CD14-positive monocyte (primary cell): ENCODE results near the gene VARS1. TPM values are rescaled to one million over a fixed set of nuclear protein-coding genes. Genes with fewer than 3 reads are reported as not detected.
A peak's percentile ranks its signal among the peaks of the same experiment; 100 is the strongest.
"Not testable (repeated sequence)": the region's sequence is repeated elsewhere in the genome, so short reads cannot be mapped to it uniquely, and the experiment has no call there.

Experiments used
- DNase-seq, 3 donors: peaks; one replicate each; pipeline ENCODE4 v3.0.0-alpha.2; 2011 to 2022
- H2AFZ ChIP-seq: 2 replicates; pipeline ENCODE4 v1.6.0; 2012; ENCODE audit warnings: mild to moderate bottlenecking, low read depth, low read length, inconsistent platforms; ENCODE audit not compliant: insufficient read depth, poor library complexity, severe bottlenecking
- H3K27ac ChIP-seq, 2 donors: 1 replicate in 1 of 2; 2 replicates in 1 of 2; pipeline ENCODE4 v1.5.1; 2012 to 2013; ENCODE audit warnings: low read length in 2 of 2, control low read depth in 1 of 2, inconsistent platforms in 1 of 2, low read depth in 1 of 2, mild to moderate bottlenecking in 1 of 2
- H3K27me3 ChIP-seq, 2 donors: one replicate each; pipeline versions ENCODE4 v1.6.0 to v1.6.1; 2011 to 2013; ENCODE audit warnings: low read length in 2 of 2; ENCODE audit not compliant: control insufficient read depth in 2 of 2, insufficient read depth in 2 of 2
- H3K36me3 ChIP-seq, 2 donors: replicated peaks in 1 of 2; 1 replicate in 1 of 2; 2 replicates in 1 of 2; pipeline versions ENCODE4 v1.5.1 to v1.6.1; 2012 to 2013; ENCODE audit warnings: low read length in 2 of 2, control low read depth in 1 of 2, inconsistent platforms in 1 of 2, mild to moderate bottlenecking in 1 of 2; ENCODE audit not compliant: insufficient read depth in 2 of 2, control insufficient read depth in 1 of 2
- H3K4me1 ChIP-seq, 2 donors: 1 replicate in 1 of 2; 2 replicates in 1 of 2; pipeline versions ENCODE4 v1.5.1 to v1.6.1; 2012 to 2013; ENCODE audit warnings: low read length in 2 of 2, control low read depth in 1 of 2, inconsistent platforms in 1 of 2, mild to moderate bottlenecking in 1 of 2, moderate library complexity in 1 of 2; ENCODE audit not compliant: insufficient read depth in 2 of 2, control insufficient read depth in 1 of 2
- H3K4me2 ChIP-seq: replicated peaks from 2 replicates; pipeline ENCODE3; 2012; ENCODE audit warnings: low read length, moderate library complexity, mild to moderate bottlenecking; ENCODE audit not compliant: poor library complexity, severe bottlenecking; ENCODE audit errors: extremely low read depth
- H3K4me3 ChIP-seq, 3 experiments: fragments of 200-600 bp in 1 of 3; sonication (generic) in 1 of 3; replicated peaks in 1 of 3; 1 replicate in 2 of 3; 2 replicates in 1 of 3; pipeline ENCODE4 v1.5.1; 2011 to 2013; ENCODE audit warnings: low read length in 3 of 3, mild to moderate bottlenecking in 3 of 3, control low read depth in 2 of 3, low read depth in 2 of 3, inconsistent platforms in 1 of 3, moderate library complexity in 1 of 3
- H3K79me2 ChIP-seq: 2 replicates; pipeline ENCODE4 v1.6.0; 2012; ENCODE audit warnings: mild to moderate bottlenecking, control low read depth, inconsistent platforms, low read length, moderate library complexity; ENCODE audit not compliant: insufficient read depth
- H3K9ac ChIP-seq: 2 replicates; pipeline ENCODE4 v1.6.0; 2017; ENCODE audit warnings: low read length, mild to moderate bottlenecking; ENCODE audit not compliant: insufficient read depth, poor library complexity, severe bottlenecking
- H3K9me3 ChIP-seq, 2 donors: replicated peaks in 1 of 2; 1 replicate in 1 of 2; 2 replicates in 1 of 2; pipeline versions ENCODE4 v1.5.1 to v1.6.1; 2012 to 2013; ENCODE audit warnings: low read length in 2 of 2, control low read depth in 1 of 2; ENCODE audit not compliant: control insufficient read depth in 1 of 2, insufficient read depth in 1 of 2
- H4K20me1 ChIP-seq: 2 replicates; pipeline ENCODE4 v1.6.0; 2012; ENCODE audit warnings: mild to moderate bottlenecking, low read length, control low read depth, moderate library complexity; ENCODE audit not compliant: insufficient read depth
- H3K27ac Mint-ChIP-seq, 7 donors: one replicate each; pipeline ENCODE4 v1.8.0; 2020; ENCODE audit warnings: mild to moderate bottlenecking in 7 of 7, mixed read lengths in 7 of 7, moderate library complexity in 6 of 7, inconsistent platforms in 2 of 7
- H3K27me3 Mint-ChIP-seq, 3 donors: one replicate each; pipeline ENCODE4 v1.8.0; 2021 to 2022; ENCODE audit warnings: low read depth in 3 of 3, mild to moderate bottlenecking in 3 of 3, mixed read lengths in 3 of 3, moderate library complexity in 3 of 3, inconsistent platforms in 1 of 3
- H3K36me3 Mint-ChIP-seq, 2 donors: one replicate each; pipeline ENCODE4 v1.8.0; 2020; ENCODE audit warnings: mixed read lengths in 2 of 2, inconsistent platforms in 1 of 2, mild to moderate bottlenecking in 1 of 2
- H3K4me1 Mint-ChIP-seq: one replicate; pipeline ENCODE4 v1.8.0; 2020; ENCODE audit warnings: mild to moderate bottlenecking, mixed read lengths
- H3K4me3 Mint-ChIP-seq, 2 donors: one replicate each; pipeline ENCODE4 v1.8.0; 2020; ENCODE audit warnings: mild to moderate bottlenecking in 2 of 2, mixed read lengths in 2 of 2, moderate library complexity in 1 of 2
- H3K9me3 Mint-ChIP-seq, 7 donors: one replicate each; pipeline ENCODE4 v1.8.0; 2020 to 2022; ENCODE audit warnings: mixed read lengths in 7 of 7, mild to moderate bottlenecking in 6 of 7, moderate library complexity in 6 of 7, inconsistent platforms in 2 of 7
- WGBS: methylation state at CpG from one replicate; pipeline ENCODE4 v1.1.5; 2013; ENCODE audit warnings: missing lambda C conversion rate; ENCODE audit not compliant: insufficient coverage; 5-methylcytosine and 5-hydroxymethylcytosine counted together
- intact Hi-C, 2 donors: fragments of 100-400 bp; cut with micrococcal nuclease; formaldehyde crosslinking; loops; one replicate each; pipeline versions ENCODE4 v1.15.0 to v1.15.1; 2023
- polyA plus RNA-seq, 3 donors: library from polyadenylated mRNA; depleted of rRNA in 1 of 3; unstranded in 2 of 3; stranded (reverse) in 1 of 3; fragments of 300-500 nt in 2 of 3; fragments of >200 nt in 1 of 3; fragmentation: Illumina TruSeq in 2 of 3; gene quantifications; 1 replicate in 2 of 3; 2 replicates in 1 of 3; pipeline ENCODE4 v1.2.3, GENCODE V29; 2012 to 2021
- TF ChIP-seq, protein P1 (sequence below): fragments of 200-600 bp; IDR thresholded peaks from one replicate; pipeline ENCODE4 v1.8.0; 2022; ENCODE audit warnings: antibody characterized with exemption, mild to moderate bottlenecking

VARS1 gene
- polyA plus RNA-seq, 3 donors: 22.2 to 28.9 (median 27.3) TPM

DNA sequence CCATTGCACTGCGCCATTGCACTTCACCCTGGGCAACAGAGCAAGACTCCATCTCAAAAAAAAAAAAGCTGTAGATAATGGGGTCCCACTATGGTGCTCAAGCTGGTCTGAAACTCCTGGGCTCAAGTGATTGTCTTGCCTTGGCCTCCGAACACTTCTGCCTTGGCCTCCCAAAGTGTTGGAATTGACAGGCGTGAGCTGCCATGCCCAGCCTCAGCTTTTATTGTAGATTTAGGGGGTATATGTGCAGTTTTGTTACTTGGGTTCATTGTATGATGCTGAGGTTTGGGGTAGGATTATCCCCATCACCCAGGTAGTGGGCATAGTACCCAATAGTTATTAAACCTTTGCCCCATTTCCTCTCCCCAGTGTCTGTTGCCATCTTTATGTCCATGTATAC is 43.4 kb upstream of the VARS1 start:
- no peaks in the 10 kb centered on the region for H3K27me3 Mint-ChIP-seq
- no peak for DNase-seq
- Histone ChIP-seq H3K27me3 (no peaks in the 10 kb centered on the region), H3K36me3 (peaks cover 38 to 47% of the 10 kb centered on the region in 2 donors), H4K20me1 (peaks cover 51% of the 10 kb centered on the region), H3K4me2 (no peak overlapping the region), H3K9ac (no peak overlapping the region), H2AFZ (no peak overlapping the region), H3K4me1 (peaks cover 30 to 40% of the 10 kb centered on the region in 2 donors), H3K9me3 (no peaks in the 10 kb centered on the region), H3K4me3 (no peak overlapping the region), H3K27ac (no peak overlapping the region), H3K79me2 (peaks cover 47% of the 10 kb centered on the region)
- H3K9me3 Mint-ChIP-seq: no peaks in the 10 kb centered on the region
- TF ChIP-seq, protein P1, sequence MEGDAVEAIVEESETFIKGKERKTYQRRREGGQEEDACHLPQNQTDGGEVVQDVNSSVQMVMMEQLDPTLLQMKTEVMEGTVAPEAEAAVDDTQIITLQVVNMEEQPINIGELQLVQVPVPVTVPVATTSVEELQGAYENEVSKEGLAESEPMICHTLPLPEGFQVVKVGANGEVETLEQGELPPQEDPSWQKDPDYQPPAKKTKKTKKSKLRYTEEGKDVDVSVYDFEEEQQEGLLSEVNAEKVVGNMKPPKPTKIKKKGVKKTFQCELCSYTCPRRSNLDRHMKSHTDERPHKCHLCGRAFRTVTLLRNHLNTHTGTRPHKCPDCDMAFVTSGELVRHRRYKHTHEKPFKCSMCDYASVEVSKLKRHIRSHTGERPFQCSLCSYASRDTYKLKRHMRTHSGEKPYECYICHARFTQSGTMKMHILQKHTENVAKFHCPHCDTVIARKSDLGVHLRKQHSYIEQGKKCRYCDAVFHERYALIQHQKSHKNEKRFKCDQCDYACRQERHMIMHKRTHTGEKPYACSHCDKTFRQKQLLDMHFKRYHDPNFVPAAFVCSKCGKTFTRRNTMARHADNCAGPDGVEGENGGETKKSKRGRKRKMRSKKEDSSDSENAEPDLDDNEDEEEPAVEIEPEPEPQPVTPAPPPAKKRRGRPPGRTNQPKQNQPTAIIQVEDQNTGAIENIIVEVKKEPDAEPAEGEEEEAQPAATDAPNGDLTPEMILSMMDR: no peak
- intact Hi-C loops: loop anchor here (10.0 kb wide), 2 partner anchors 114 to 294 kb away; partner anchors contain the start of genes ATP6V1G2 (in 1 of the 2), DDAH2 (in 1 of the 2), DDX39B (in 1 of the 2) and LY6G6C (in 1 of the 2)
- H3K36me3 Mint-ChIP-seq: peaks cover 36 to 62% of the 10 kb centered on the region in 2 donors
- H3K4me1 Mint-ChIP-seq: peaks cover 31% of the 10 kb centered on the region
- no peak overlapping the region for H3K4me3 Mint-ChIP-seq
- 100% methylated on average over 2 of the region's 3 CpGs for WGBS
- peak overlapping the region in 1 of 7 donors; percentile 8 for H3K27ac Mint-ChIP-seq

DNA sequence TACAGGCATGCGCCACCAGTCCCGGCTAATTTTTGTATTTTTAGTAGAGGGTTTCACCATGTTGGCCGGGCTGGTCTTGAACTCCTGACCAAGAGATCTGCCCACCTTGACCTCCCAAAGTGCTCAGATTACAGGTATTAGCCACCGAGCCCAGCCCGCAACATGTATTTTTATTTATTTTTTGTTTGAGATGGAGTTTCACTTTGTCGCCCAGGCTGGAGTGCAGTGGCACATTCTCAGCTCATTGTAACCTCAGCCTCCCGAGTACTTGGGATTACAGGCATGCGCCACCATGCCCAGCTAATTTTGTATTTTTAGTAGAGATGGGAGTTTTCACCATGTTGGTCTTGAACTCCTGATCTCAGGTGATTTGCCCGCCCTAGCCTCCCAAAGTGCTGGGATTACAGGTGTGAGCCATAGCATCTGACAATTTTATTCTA is 42.6 kb upstream of the VARS1 start:
- H3K9ac ChIP-seq, H3K9me3 ChIP-seq, H3K27me3 ChIP-seq, H3K4me3 Mint-ChIP-seq, H2AFZ ChIP-seq, H3K27me3 Mint-ChIP-seq, H3K9me3 Mint-ChIP-seq, H3K4me2 ChIP-seq, DNase-seq: not testable (repeated sequence)
- H4K20me1 ChIP-seq: peaks cover 51% of the 10 kb centered on the region
- peaks cover 56% of the 10 kb centered on the region for H3K79me2 ChIP-seq
- intact Hi-C loops: loop anchor here (10.0 kb wide), 2 partner anchors 113 to 293 kb away; partner anchors contain the start of genes ATP6V1G2 (in 1 of the 2), DDAH2 (in 1 of the 2), DDX39B (in 1 of the 2) and LY6G6C (in 1 of the 2)
- peaks cover 38 to 48% of the 10 kb centered on the region in 2 donors for H3K4me1 ChIP-seq
- Mint-ChIP-seq H3K36me3 (peaks cover 36 to 62% of the 10 kb centered on the region in 2 donors), H3K27ac (peak overlapping the region; percentile 19 to 100 (median 68)), H3K4me1 (peaks cover 33% of the 10 kb centered on the region)
- 95% methylated on average over 5 of the region's 9 CpGs for WGBS
- peaks cover 38 to 47% of the 10 kb centered on the region in 2 donors for H3K36me3 ChIP-seq
- H3K27ac ChIP-seq: peak overlapping the region; percentile 13 to 92
- peak overlapping the region in 1 of 3 experiments; percentile 89 for H3K4me3 ChIP-seq
